Lung (tissue), 13 donors: ENCODE results near the gene DAPK2. TPM values are rescaled to one million over a fixed set of nuclear protein-coding genes. Genes with fewer than 3 reads are reported as not detected.

Experiments used
- ATAC-seq: fragments of 200-7000 bp; cut with Tn5 transposase; one replicate; pipeline ENCODE4 v1.9.1; 2020; ENCODE audit warnings: moderate number of reproducible peaks; ENCODE audit not compliant: insufficient read depth, low FRiP score
- DNase-seq, 3 donors: peaks; one replicate each; pipeline ENCODE4 v3.0.0-alpha.2; 2013 to 2017
- H3K27ac ChIP-seq, 2 donors: one replicate each; pipeline ENCODE4 v1.5.1; 2013; ENCODE audit warnings: mild to moderate bottlenecking in 2 of 2, moderate library complexity in 2 of 2, control low read depth in 1 of 2, inconsistent platforms in 1 of 2, low read depth in 1 of 2, low read length in 1 of 2
- H3K27me3 ChIP-seq, 3 donors: one replicate each; pipeline ENCODE4 v1.5.1; 2013; ENCODE audit warnings: low read length in 2 of 3; ENCODE audit not compliant: control insufficient read depth in 3 of 3, insufficient read depth in 3 of 3
- H3K36me3 ChIP-seq, 4 donors: one replicate each; pipeline ENCODE4 v1.5.1; 2013; ENCODE audit warnings: low read length in 4 of 4, mild to moderate bottlenecking in 1 of 4, moderate library complexity in 1 of 4; ENCODE audit not compliant: control insufficient read depth in 4 of 4, insufficient read depth in 4 of 4
- H3K4me1 ChIP-seq, 5 donors: one replicate each; pipeline ENCODE4 v1.5.1; 2013; ENCODE audit warnings: low read length in 5 of 5, mild to moderate bottlenecking in 2 of 5, moderate library complexity in 1 of 5; ENCODE audit not compliant: control insufficient read depth in 5 of 5, insufficient read depth in 5 of 5
- H3K4me3 ChIP-seq: one replicate; pipeline ENCODE4 v1.5.1; 2013; ENCODE audit warnings: mild to moderate bottlenecking, control low read depth, moderate library complexity
- H3K9ac ChIP-seq, 2 donors: one replicate each; pipeline ENCODE4 v1.5.1; 2013; ENCODE audit warnings: low read length in 2 of 2, control low read depth in 1 of 2; ENCODE audit not compliant: insufficient read depth in 1 of 2
- H3K9me3 ChIP-seq, 4 donors: one replicate each; pipeline ENCODE4 v1.5.1; 2013; ENCODE audit warnings: low read length in 3 of 4, mild to moderate bottlenecking in 1 of 4, moderate library complexity in 1 of 4; ENCODE audit not compliant: control insufficient read depth in 4 of 4, insufficient read depth in 3 of 4
- CTCF ChIP-seq: IDR thresholded peaks from 2 replicates; pipeline ENCODE4 v1.5.1; 2012; ENCODE audit warnings: mild to moderate bottlenecking; ENCODE audit errors: control extremely low read depth, extremely low read depth
- WGBS, 2 donors: extraction: QIAGEN DNeasy Blood & Tissue Kit; methylation state at CpG; one replicate each; pipeline ENCODE4 v1.1.7; 2013; 5-methylcytosine and 5-hydroxymethylcytosine counted together
- polyA plus RNA-seq, 2 donors: library from polyadenylated mRNA; stranded (reverse); fragments of 200-250 nt; gene quantifications; one replicate each; pipeline ENCODE4 v1.2.1, GENCODE V29; 2013
- small RNA-seq: library from RNA; depleted of rRNA; stranded (forward); fragments of <200 nt; gene quantifications from one replicate; pipeline ENCODE3, GENCODE V24; 2014; ENCODE audit warnings: low replicate concordance
- total RNA-seq, 2 donors: library from RNA; depleted of rRNA in 1 of 2; stranded (reverse); fragments of >200 nt in 1 of 2; gene quantifications; one replicate each; pipeline ENCODE4 v1.2.1, GENCODE V29; 2014 to 2021
- donor health status: control.
- donor health status: control.
- donor health status: Bipolar disorder and iron deficiency.
- donor health status: healthy.
- donor health status: DM: yes; HTN: yes; CAD: no.

Gene DAPK2
- total and polyA plus RNA-seq, 4 donors = 20.5 to 59.0 (median 49.1) TPM

- peaks cover 0 to 3% (median 0%) of the 10 kb centered on the region in 5 donors for H3K4me1 ChIP-seq
- no peaks in the 10 kb centered on the region for H3K36me3 ChIP-seq
- no peaks in the 10 kb centered on the region for H3K27me3 ChIP-seq
- H3K27ac ChIP-seq = peak overlapping the region in 1 of 2 donors; percentile 51
- no peaks in the 10 kb centered on the region for H3K9me3 ChIP-seq
- DNase-seq = no peak
- no peak for TF ChIP-seq CTCF
- no peak overlapping the region for H3K9ac ChIP-seq
- WGBS, 2 donors = 77 to 90% methylated on average over 3 of the region's 3 CpGs
- ATAC-seq = no peak
- H3K4me3 ChIP-seq = no peak overlapping the region
These were observed 188.8 kb downstream of the DAPK2 start for GRCh38 chr15:63857461-63857856.

Small RNA genes lying within 50 kb of the gene (small RNA-seq; reads per million reads assigned to genes)
- gene AC015914.2 = not detected
- not detected for gene MIR422A

Other genes starting within 250 kb of the DAPK2 start
- 100 to 1,000 TPM in 1 of 2 donors, 10 to 100 TPM in 1; 82.0 to 181 TPM for gene HERC1, start 212.5 kb downstream of the DAPK2 start, total RNA-seq
- 10 to 100 TPM; 16.0 to 35.8 TPM for gene HERC1, start 212.5 kb downstream of the DAPK2 start, polyA plus RNA-seq
- 10 to 100 TPM; 40.4 to 89.6 TPM for gene CIAO2A, start 47.4 kb upstream of the DAPK2 start, total RNA-seq
- 10 to 100 TPM; 75.9 to 95.6 TPM for gene CIAO2A, start 47.4 kb upstream of the DAPK2 start, polyA plus RNA-seq
- 100 to 1,000 TPM; 108 to 169 TPM for gene SNX1, start 49.5 kb upstream of the DAPK2 start, total RNA-seq
- gene SNX1, start 49.5 kb upstream of the DAPK2 start, polyA plus RNA-seq = 100 to 1,000 TPM in 1 of 2 donors, 10 to 100 TPM in 1; 70.6 to 109 TPM
- 10 to 100 TPM in 1 of 2 donors, 1 to 10 TPM in 1; 3.4 to 20.3 TPM for gene SNX22, start 105.2 kb upstream of the DAPK2 start, total RNA-seq
- 10 to 100 TPM in 1 of 2 donors, 1 to 10 TPM in 1; 4.1 to 14.2 TPM for gene SNX22, start 105.2 kb upstream of the DAPK2 start, polyA plus RNA-seq
- 100 to 1,000 TPM; 213 to 721 TPM for gene PPIB, start 116.5 kb upstream of the DAPK2 start, total RNA-seq
- gene PPIB, start 116.5 kb upstream of the DAPK2 start, polyA plus RNA-seq = 1,000 to 10,000 TPM in 1 of 2 donors, 100 to 1,000 TPM in 1; 981 to 1,077 TPM